ENCODE measurements around the gene FAM136A.
"Not testable (repeated sequence)": the region's sequence is repeated elsewhere in the genome, so short reads cannot be mapped to it uniquely, and the experiment has no call there.

Gene FAM136A

GRCh38 chr2:70280242-70280798 lies 21.5 kb downstream of the FAM136A start:
- DNase-seq (ENCODE audit: low spot score): no peak
- TF ChIP-seq, protein P1, sequence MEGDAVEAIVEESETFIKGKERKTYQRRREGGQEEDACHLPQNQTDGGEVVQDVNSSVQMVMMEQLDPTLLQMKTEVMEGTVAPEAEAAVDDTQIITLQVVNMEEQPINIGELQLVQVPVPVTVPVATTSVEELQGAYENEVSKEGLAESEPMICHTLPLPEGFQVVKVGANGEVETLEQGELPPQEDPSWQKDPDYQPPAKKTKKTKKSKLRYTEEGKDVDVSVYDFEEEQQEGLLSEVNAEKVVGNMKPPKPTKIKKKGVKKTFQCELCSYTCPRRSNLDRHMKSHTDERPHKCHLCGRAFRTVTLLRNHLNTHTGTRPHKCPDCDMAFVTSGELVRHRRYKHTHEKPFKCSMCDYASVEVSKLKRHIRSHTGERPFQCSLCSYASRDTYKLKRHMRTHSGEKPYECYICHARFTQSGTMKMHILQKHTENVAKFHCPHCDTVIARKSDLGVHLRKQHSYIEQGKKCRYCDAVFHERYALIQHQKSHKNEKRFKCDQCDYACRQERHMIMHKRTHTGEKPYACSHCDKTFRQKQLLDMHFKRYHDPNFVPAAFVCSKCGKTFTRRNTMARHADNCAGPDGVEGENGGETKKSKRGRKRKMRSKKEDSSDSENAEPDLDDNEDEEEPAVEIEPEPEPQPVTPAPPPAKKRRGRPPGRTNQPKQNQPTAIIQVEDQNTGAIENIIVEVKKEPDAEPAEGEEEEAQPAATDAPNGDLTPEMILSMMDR (IDR thresholded peaks at IDR 0.05; ENCODE audit: borderline replicate concordance, control extremely low read depth, extremely low read depth, insufficient read depth, missing control alignments): no peak
- in situ Hi-C loops (cut with MboI; ENCODE audit: low sequenced_read_pairs, unreplicated experiment): loop anchor here (25.0 kb wide), 1 partner anchor 368 kb away; the partner anchor contains the start of gene MXD1

DNA sequence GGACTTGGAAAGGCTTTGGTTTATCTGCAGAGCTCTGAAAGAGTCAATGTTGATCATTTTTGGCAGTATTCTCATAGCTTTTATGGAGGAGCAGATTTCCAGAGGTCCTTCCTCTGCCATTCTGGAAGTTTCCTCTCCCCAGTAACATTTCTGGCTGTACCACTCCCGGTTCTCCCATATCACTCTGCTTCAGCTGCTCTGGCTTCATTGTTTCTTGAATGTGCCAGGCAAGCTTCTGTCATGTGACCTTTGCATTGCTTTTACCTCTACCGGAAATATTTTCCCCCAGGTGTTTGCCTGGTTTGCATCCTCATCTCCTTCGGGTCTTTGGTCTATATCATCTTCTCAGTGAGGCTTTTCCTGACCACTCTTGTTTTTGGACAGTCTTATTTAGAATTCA lies 31.5 kb downstream of the FAM136A start:
- in situ Hi-C loops (cut with MboI; ENCODE audit: low sequenced_read_pairs, unreplicated experiment): no loop called here
- no peak for DNase-seq (ENCODE audit: low spot score)
- TF ChIP-seq, protein P1 (IDR thresholded peaks at IDR 0.05; ENCODE audit: borderline replicate concordance, control extremely low read depth, extremely low read depth, insufficient read depth, missing control alignments): no peak

DNA sequence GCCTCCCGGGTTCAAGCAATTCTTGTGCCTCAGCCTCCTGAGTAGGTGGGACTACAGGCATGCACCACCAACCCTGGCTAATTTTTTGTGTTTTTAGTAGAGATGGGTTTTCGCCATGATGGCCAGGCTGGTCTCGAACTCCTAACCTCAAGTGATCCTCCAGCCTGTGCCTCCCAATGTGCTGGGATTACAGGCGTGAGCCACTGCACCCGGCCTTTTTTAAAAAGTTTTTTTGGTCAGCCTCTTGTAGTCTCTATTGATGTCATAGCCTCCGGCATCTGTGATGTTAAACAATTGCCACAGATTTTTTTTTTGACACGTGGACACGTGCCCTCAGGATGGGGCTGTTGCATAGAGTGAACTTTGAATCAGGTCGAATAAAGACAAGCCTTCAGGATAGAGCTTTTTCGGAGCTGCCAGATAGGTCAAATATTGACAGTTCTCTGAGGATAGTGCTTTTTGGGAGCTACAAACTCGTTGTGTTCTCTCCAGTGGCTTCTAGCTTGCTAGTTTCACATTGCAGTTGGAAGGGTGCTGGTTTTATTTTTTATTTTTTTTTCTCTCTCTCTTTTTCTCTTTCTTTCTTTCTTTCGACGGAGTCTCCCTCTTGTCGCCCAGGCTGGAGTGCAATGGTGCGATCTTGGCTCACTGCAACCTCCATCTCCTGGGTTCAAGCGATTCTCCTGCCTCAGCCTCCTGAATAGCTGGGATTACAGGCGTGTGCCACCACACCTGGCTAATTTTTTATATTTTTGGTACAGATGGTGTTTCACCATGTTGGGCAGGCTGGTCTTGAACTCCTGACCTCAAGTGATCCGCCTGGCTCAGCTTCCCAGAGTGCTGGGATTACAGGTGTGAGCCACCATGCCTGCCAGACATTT lies 32.2 kb downstream of the FAM136A start:
- in situ Hi-C loops (cut with MboI; ENCODE audit: low sequenced_read_pairs, unreplicated experiment); DNase-seq (ENCODE audit: low spot score): not testable (repeated sequence)

DNA sequence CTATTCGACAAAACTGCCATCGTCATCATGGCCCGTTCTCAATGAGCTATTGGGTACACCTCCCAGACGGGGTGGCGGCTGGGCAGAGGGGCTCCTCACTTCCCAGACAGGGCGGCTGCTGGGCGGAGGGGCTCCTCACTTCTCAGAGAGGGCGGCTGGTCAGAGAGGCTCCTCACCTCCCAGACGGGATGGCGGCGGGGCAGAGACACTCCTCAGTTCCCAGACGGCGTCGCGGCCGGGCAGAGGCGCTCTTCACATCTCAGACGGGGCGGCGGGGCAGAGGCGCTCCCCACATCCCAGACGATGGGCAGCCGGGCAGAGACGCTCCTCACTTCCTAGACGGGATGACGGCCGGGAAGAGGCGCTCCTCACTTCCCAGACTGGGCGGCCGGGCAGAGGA lies 34.9 kb downstream of the FAM136A start:
- in situ Hi-C loops (cut with MboI; ENCODE audit: low sequenced_read_pairs, unreplicated experiment); DNase-seq (ENCODE audit: low spot score): not testable (repeated sequence)

- DNase-seq (ENCODE audit: low spot score): no peak
- in situ Hi-C loops (cut with MboI; ENCODE audit: low sequenced_read_pairs, unreplicated experiment): no loop called here
Observed at GRCh38 chr2:70261501-70261900, 40.4 kb downstream of the FAM136A start.

GRCh38 chr2:70258532-70258875 lies 43.4 kb downstream of the FAM136A start:
- TF ChIP-seq, protein P1 (IDR thresholded peaks at IDR 0.05; ENCODE audit: borderline replicate concordance, control extremely low read depth, extremely low read depth, insufficient read depth, missing control alignments): no peak
- in situ Hi-C loops (cut with MboI; ENCODE audit: low sequenced_read_pairs, unreplicated experiment): no loop called here
- DNase-seq (ENCODE audit: low spot score): no peak

More at GRCh38 chr2:70261501-70261900, 40.4 kb downstream of the FAM136A start:
- TF ChIP-seq, protein P1 (IDR thresholded peaks at IDR 0.05; ENCODE audit: borderline replicate concordance, control extremely low read depth, extremely low read depth, insufficient read depth, missing control alignments): no peak

DNA sequence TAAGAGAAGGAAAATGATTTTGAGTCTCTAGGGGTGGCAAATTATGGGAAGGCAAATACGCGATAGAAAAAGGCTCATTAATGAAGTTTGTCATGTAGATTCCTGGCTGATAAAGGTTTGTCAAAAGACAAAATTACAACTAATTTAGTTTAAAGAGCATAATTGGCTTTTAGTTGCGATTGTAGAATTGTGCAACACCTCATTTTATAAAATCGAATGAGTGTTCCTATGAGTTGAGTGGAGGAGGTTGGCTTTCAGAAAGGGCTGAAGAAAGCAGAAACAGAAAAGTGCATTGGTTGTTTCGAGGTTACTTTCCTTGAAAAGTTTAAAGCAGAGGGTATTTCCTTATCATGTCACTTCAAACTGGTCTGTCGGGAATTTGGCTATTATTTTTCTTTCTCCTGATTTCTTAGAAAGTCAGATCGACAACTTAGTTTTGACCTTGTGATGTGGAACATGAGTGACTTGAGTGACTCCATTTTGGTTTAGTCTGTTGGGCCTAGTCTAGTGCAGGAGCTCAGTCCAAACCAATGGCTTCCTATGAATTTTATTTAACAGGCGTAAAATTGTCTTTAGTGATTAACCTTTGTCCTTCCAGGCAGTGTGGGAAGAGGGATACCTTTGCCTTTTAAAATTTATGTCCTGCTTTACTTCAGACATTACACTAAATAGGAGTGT lies 46.1 kb downstream of the FAM136A start:
- DNase-seq (ENCODE audit: low spot score): no peak
- in situ Hi-C loops (cut with MboI; ENCODE audit: low sequenced_read_pairs, unreplicated experiment): no loop called here
- TF ChIP-seq, protein P1 (IDR thresholded peaks at IDR 0.05; ENCODE audit: borderline replicate concordance, control extremely low read depth, extremely low read depth, insufficient read depth, missing control alignments): no peak

Data from GM13976 (cell line).